Liver (tissue), 9 donors: ENCODE results near the gene KLK12. TPM values are rescaled to one million over a fixed set of nuclear protein-coding genes. Genes with fewer than 3 reads are reported as not detected.

Source experiments
- DNase-seq: peaks from one replicate; pipeline ENCODE4 v3.0.0-alpha.2; 2017; ENCODE audit warnings: low spot score
- H3K27ac ChIP-seq, 2 donors: one replicate each; pipeline ENCODE4 v1.7.0; 2013; ENCODE audit warnings: inconsistent platforms in 2 of 2, low read length in 2 of 2, control low read depth in 1 of 2, low read depth in 1 of 2, mild to moderate bottlenecking in 1 of 2
- H3K27me3 ChIP-seq, 4 donors: one replicate each; pipeline versions ENCODE4 v1.6.1 to v1.7.0; 2013; ENCODE audit warnings: low read length in 3 of 4, inconsistent platforms in 1 of 4, mild to moderate bottlenecking in 1 of 4, moderate library complexity in 1 of 4; ENCODE audit not compliant: control insufficient read depth in 4 of 4, insufficient read depth in 4 of 4
- H3K36me3 ChIP-seq, 4 donors: one replicate each; pipeline versions ENCODE4 v1.6.1 to v1.7.0; 2013; ENCODE audit warnings: low read length in 3 of 4, mild to moderate bottlenecking in 3 of 4, low read depth in 1 of 4, moderate library complexity in 1 of 4; ENCODE audit not compliant: control insufficient read depth in 4 of 4, insufficient read depth in 3 of 4
- H3K4me1 ChIP-seq, 4 donors: one replicate each; pipeline versions ENCODE4 v1.6.1 to v1.7.0; 2013; ENCODE audit warnings: low read length in 3 of 4, mild to moderate bottlenecking in 3 of 4, moderate library complexity in 1 of 4; ENCODE audit not compliant: control insufficient read depth in 4 of 4, insufficient read depth in 4 of 4
- H3K4me3 ChIP-seq, 3 donors: one replicate each; pipeline versions ENCODE4 v1.6.1 to v1.7.0; 2013; ENCODE audit warnings: low read length in 3 of 3, control low read depth in 1 of 3, low read depth in 1 of 3, mild to moderate bottlenecking in 1 of 3
- H3K9ac ChIP-seq, 2 donors: one replicate each; pipeline ENCODE4 v1.7.0; 2013; ENCODE audit warnings: low read length in 2 of 2, mild to moderate bottlenecking in 2 of 2, moderate library complexity in 2 of 2, control low read depth in 1 of 2, low read depth in 1 of 2
- H3K9me3 ChIP-seq, 4 donors: one replicate each; pipeline versions ENCODE4 v1.6.1 to v1.7.0; 2013; ENCODE audit warnings: low read length in 3 of 4; ENCODE audit not compliant: control insufficient read depth in 4 of 4
- EGR1 ChIP-seq, 2 donors: IDR thresholded peaks; 2 replicates each; pipeline ENCODE4 v1.6.1; 2016 to 2018; ENCODE audit warnings: antibody characterized with exemption in 2 of 2, low read depth in 2 of 2
- FOXA1 ChIP-seq: IDR thresholded peaks from 2 replicates; pipeline ENCODE4 v1.6.1; 2016; ENCODE audit warnings: antibody characterized with exemption
- FOXA2 ChIP-seq: IDR thresholded peaks from 2 replicates; pipeline ENCODE4 v1.6.1; 2016; ENCODE audit warnings: antibody characterized with exemption
- GABPA ChIP-seq, 2 donors: IDR thresholded peaks in 1 of 2; conservative IDR thresholded peaks in 1 of 2; 2 replicates each; pipeline ENCODE4 v1.6.1; 2016; ENCODE audit warnings: antibody characterized with exemption in 2 of 2, mild to moderate bottlenecking in 1 of 2, moderate library complexity in 1 of 2
- HNF4A ChIP-seq, 2 donors: conservative IDR thresholded peaks; 2 replicates each; pipeline ENCODE4 v1.6.1; 2016; ENCODE audit warnings: antibody characterized with exemption in 2 of 2, mild to moderate bottlenecking in 2 of 2
- HNF4G ChIP-seq: IDR thresholded peaks from 2 replicates; pipeline ENCODE4 v1.6.1; 2016; ENCODE audit warnings: antibody characterized with exemption
- JUND ChIP-seq, 2 donors: IDR thresholded peaks; 2 replicates each; pipeline ENCODE4 v1.6.1; 2016; ENCODE audit warnings: antibody characterized with exemption in 2 of 2
- MAX ChIP-seq: IDR thresholded peaks from 2 replicates; pipeline ENCODE4 v1.6.1; 2016; ENCODE audit warnings: antibody characterized with exemption
- NR2F2 ChIP-seq: IDR thresholded peaks from 2 replicates; pipeline ENCODE4 v1.6.1; 2016; ENCODE audit warnings: antibody characterized with exemption
- RAD21 ChIP-seq, 2 donors: IDR thresholded peaks; 2 replicates each; pipeline ENCODE4 v1.6.1; 2016; ENCODE audit warnings: antibody characterized with exemption in 2 of 2, mild to moderate bottlenecking in 2 of 2
- REST ChIP-seq: IDR thresholded peaks from 2 replicates; pipeline ENCODE4 v1.6.1; 2016; ENCODE audit warnings: antibody characterized with exemption, mild to moderate bottlenecking
- RXRA ChIP-seq, 2 donors: IDR thresholded peaks; 2 replicates each; pipeline ENCODE4 v1.6.1; 2017 to 2018; ENCODE audit warnings: antibody characterized with exemption in 2 of 2, mild to moderate bottlenecking in 1 of 2
- SP1 ChIP-seq: IDR thresholded peaks from 2 replicates; pipeline ENCODE4 v1.6.1; 2018; ENCODE audit warnings: antibody characterized with exemption, mild to moderate bottlenecking
- TAF1 ChIP-seq: conservative IDR thresholded peaks from 2 replicates; pipeline ENCODE4 v1.6.1; 2016; ENCODE audit warnings: antibody characterized with exemption, mild to moderate bottlenecking
- YY1 ChIP-seq: IDR thresholded peaks from 2 replicates; pipeline ENCODE4 v1.6.1; 2016; ENCODE audit warnings: antibody characterized with exemption, mild to moderate bottlenecking
- ZBTB33 ChIP-seq: IDR thresholded peaks from 2 replicates; pipeline ENCODE4 v1.6.1; 2016; ENCODE audit warnings: antibody characterized with exemption
- WGBS: extraction: QIAGEN DNeasy Blood & Tissue Kit; methylation state at CpG from one replicate; pipeline ENCODE4 v1.1.7; 2013; 5-methylcytosine and 5-hydroxymethylcytosine counted together
- polyA plus RNA-seq, 2 donors: library from polyadenylated mRNA; stranded (reverse) in 1 of 2; unstranded in 1 of 2; fragments of 200-250 nt in 1 of 2; fragments of >200 nt in 1 of 2; fragmentation: Nextera tagmentation in 1 of 2; extraction: Ambion mirVana in 1 of 2; gene quantifications; one replicate each; pipeline versions ENCODE4 v1.2.1 to v1.2.3, GENCODE V29; 2013 to 2015
- total RNA-seq, 2 donors: library from RNA; depleted of rRNA; stranded (reverse); fragments of >200 nt; gene quantifications; one replicate each; pipeline ENCODE4 v1.2.3, GENCODE V29; 2014
- TF ChIP-seq, protein P1 (sequence below): IDR thresholded peaks from 2 replicates; pipeline ENCODE4 v1.6.1; 2016; ENCODE audit warnings: antibody characterized with exemption
- TF ChIP-seq, protein P2 (sequence below): fragments of 150-350 bp; IDR thresholded peaks from 2 replicates; pipeline ENCODE4 v1.5.1; 2017; ENCODE audit warnings: improper control_type of control experiment, low read depth, low read length; ENCODE audit not compliant: missing input control
- donor health status: healthy.
- donor health status: healthy.
- donor health status: healthy.
- donor health status: healthy.
- donor health status: healthy.

KLK12 gene
- total and polyA plus RNA-seq, 4 donors, result not detected

DNA sequence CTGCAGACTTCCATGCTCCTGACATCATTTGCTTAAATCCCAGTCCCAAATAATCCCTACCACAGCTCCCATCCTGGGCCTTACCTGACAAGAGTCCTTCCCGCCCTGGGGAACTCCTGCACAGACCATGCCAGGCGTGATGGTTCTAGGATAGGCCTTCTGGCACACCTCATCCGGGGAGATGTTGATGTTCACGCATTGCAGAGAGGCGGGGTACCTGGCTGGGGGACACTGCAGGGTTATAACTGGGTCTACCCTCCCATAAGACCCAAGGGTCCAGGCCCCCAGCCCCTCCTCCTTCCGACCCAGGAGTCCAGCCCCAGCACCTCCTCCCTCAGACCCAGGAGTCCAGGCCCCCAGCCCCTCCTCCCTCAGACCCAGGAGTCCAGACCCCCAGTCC lies 43.9 kb upstream of the KLK12 start:
- Histone ChIP-seq H3K4me3 (no peak overlapping the region), H3K9me3 (peaks cover 0 to 5% (median 2%) of the 10 kb centered on the region in 4 donors), H3K36me3 (no peaks in the 10 kb centered on the region), H3K27ac (no peak overlapping the region), H3K27me3 (peaks cover 0 to 5% (median 0%) of the 10 kb centered on the region in 4 donors), H3K4me1 (no peaks in the 10 kb centered on the region), H3K9ac (no peak overlapping the region)
- no peak for DNase-seq
- WGBS, result 87% methylated on average over 6 of the region's 6 CpGs
- TF ChIP-seq SP1 (no peak), JUND (IDR thresholded peaks at IDR 0.05) (no peak), TAF1 (no peak), YY1 (no peak), FOXA2 (no peak), RXRA (IDR thresholded peaks at IDR 0.05) (no peak), RAD21 (IDR thresholded peaks at IDR 0.05) (no peak), FOXA1 (no peak), GABPA (IDR thresholded peaks at IDR 0.05 in 1 of 2, conservative IDR thresholded peaks at IDR 0.05 in 1 of 2) (no peak), REST (no peak), MAX (no peak), NR2F2 (no peak), ZBTB33 (no peak), EGR1 (IDR thresholded peaks at IDR 0.05; ENCODE audit: low read depth in 2 of 2) (no peak), HNF4A (conservative IDR thresholded peaks at IDR 0.05) (no peak)
- TF ChIP-seq, protein P1, sequence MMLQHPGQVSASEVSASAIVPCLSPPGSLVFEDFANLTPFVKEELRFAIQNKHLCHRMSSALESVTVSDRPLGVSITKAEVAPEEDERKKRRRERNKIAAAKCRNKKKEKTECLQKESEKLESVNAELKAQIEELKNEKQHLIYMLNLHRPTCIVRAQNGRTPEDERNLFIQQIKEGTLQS, result no peak

DNA sequence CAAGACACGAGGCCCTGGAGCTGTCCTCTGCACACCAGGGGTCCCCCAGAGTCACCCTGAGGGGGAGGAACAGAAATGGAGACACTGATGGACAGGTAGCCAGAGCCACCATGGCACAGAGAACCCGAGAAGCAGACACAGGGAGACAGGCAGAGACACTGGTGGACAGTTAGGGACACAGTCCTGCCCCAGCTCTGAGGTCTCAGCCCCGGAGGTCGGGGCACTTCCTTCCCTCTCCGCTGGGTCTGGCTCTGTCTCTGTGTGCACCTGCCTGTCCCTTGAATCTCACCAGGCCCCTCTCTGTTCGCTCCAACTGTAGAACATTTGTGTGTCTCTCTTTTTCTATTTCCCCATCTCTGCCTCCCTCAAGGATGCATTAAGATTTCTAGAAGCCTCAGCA lies 43.3 kb upstream of the KLK12 start:
- H3K27ac ChIP-seq, result no peak overlapping the region
- TF ChIP-seq RXRA (IDR thresholded peaks at IDR 0.05), result no peak
- TF ChIP-seq SP1, result no peak
- TF ChIP-seq, protein P2, sequence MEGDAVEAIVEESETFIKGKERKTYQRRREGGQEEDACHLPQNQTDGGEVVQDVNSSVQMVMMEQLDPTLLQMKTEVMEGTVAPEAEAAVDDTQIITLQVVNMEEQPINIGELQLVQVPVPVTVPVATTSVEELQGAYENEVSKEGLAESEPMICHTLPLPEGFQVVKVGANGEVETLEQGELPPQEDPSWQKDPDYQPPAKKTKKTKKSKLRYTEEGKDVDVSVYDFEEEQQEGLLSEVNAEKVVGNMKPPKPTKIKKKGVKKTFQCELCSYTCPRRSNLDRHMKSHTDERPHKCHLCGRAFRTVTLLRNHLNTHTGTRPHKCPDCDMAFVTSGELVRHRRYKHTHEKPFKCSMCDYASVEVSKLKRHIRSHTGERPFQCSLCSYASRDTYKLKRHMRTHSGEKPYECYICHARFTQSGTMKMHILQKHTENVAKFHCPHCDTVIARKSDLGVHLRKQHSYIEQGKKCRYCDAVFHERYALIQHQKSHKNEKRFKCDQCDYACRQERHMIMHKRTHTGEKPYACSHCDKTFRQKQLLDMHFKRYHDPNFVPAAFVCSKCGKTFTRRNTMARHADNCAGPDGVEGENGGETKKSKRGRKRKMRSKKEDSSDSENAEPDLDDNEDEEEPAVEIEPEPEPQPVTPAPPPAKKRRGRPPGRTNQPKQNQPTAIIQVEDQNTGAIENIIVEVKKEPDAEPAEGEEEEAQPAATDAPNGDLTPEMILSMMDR, result no peak
- TF ChIP-seq HNF4G, result no peak
- TF ChIP-seq GABPA (IDR thresholded peaks at IDR 0.05 in 1 of 2, conservative IDR thresholded peaks at IDR 0.05 in 1 of 2), result no peak
- no peak for TF ChIP-seq JUND (IDR thresholded peaks at IDR 0.05)
- no peak for TF ChIP-seq RAD21 (IDR thresholded peaks at IDR 0.05)
- no peak for TF ChIP-seq YY1
- no peak for TF ChIP-seq HNF4A (conservative IDR thresholded peaks at IDR 0.05)
- TF ChIP-seq ZBTB33, result no peak
- no peak for TF ChIP-seq NR2F2
- 62% methylated on average over 6 of the region's 6 CpGs for WGBS
- no peak for DNase-seq
- peaks cover 0 to 5% (median 0%) of the 10 kb centered on the region in 4 donors for H3K27me3 ChIP-seq
- no peaks in the 10 kb centered on the region for H3K36me3 ChIP-seq
- no peak overlapping the region for H3K9ac ChIP-seq
- H3K9me3 ChIP-seq, result peaks cover 0 to 7% (median 3%) of the 10 kb centered on the region in 4 donors
- H3K4me1 ChIP-seq, result no peaks in the 10 kb centered on the region
- H3K4me3 ChIP-seq, result no peak overlapping the region
